ENCODE measurements around the gene FAM209A. TPM values are rescaled to one million over a fixed set of nuclear protein-coding genes. Genes with fewer than 3 reads are reported as not detected.

FAM209A gene
- total and polyA plus RNA-seq, 2 donors (not counting 1 experiment from before 2014, with no cell fraction given) = 3.3 to 4.8 TPM

- CTCF ChIA-PET = no interaction called here
- Mint-ChIP-seq H3K9me3 (ENCODE audit: insufficient read depth) (no peaks in the 10 kb centered on the region), H3K27me3 (no peaks in the 10 kb centered on the region), H3K4me3 (no peak overlapping the region), H3K27ac (no peak overlapping the region), H3K4me1 (peaks cover 18% of the 10 kb centered on the region)
- Histone ChIP-seq H3K27ac (ENCODE audit: low read length in 2 of 2) (no peak overlapping the region), H4K20me1 (ENCODE audit: control insufficient read depth, insufficient read depth, low read length, poor library complexity, severe bottlenecking) (peaks cover 40% of the 10 kb centered on the region), H3K9ac (ENCODE audit: low read length) (no peak overlapping the region), H3K4me1 (ENCODE audit: control insufficient read depth in 2 of 2, insufficient read depth in 2 of 2, low read length in 2 of 2) (peaks cover 11 to 14% of the 10 kb centered on the region in 2 donors), H3K4me3 (ENCODE audit: control extremely low read depth in 1 of 5, extremely low read depth in 1 of 5, insufficient read depth in 1 of 5, low read depth in 2 of 5, low read length in 4 of 5) (no peak overlapping the region), H3K27me3 (replicated peaks in 1 of 4; ENCODE audit: control extremely low read depth in 1 of 4, control insufficient read depth in 3 of 4, insufficient read depth in 4 of 4, low read length in 3 of 4) (no peaks in the 10 kb centered on the region), H3K79me2 (ENCODE audit: control insufficient read depth, insufficient read depth, low read length) (peaks cover 63% of the 10 kb centered on the region), H3K36me3 (replicated peaks in 1 of 2; ENCODE audit: control extremely low read depth in 1 of 2, control insufficient read depth in 1 of 2, extremely low read depth in 1 of 2, insufficient read depth in 2 of 2, low read length in 1 of 2) (peaks cover 19 to 68% of the 10 kb centered on the region in 2 experiments), H3K4me2 (replicated peaks; ENCODE audit: low read depth, low read length, poor library complexity, severe bottlenecking) (no peak overlapping the region), H3K9me3 (ENCODE audit: control extremely low read depth in 1 of 3, control insufficient read depth in 2 of 3, insufficient read depth in 1 of 3, low read length in 2 of 3) (no peaks in the 10 kb centered on the region), H2AFZ (ENCODE audit: insufficient read depth, low read depth, low read length, poor library complexity, severe bottlenecking) (no peak overlapping the region)
- TF ChIP-seq EZH2 (IDR thresholded peaks at IDR 0.05; ENCODE audit: borderline replicate concordance, insufficient read depth, low read depth, low read length, poor library complexity, severe bottlenecking) (no peak), CTCF (IDR thresholded peaks at IDR 0.05) (no peak)
- intact Hi-C loops (cut with micrococcal nuclease) = no loop called here
- POLR2A ChIA-PET = no interaction called here
- ATAC-seq (ENCODE audit: low read depth) (no peak), DNase-seq (no peak)
- WGBS (ENCODE audit: insufficient coverage) = 85% methylated on average over 9 of the region's 11 CpGs
Measured at GRCh38 chr20:56487216-56487615, 37.3 kb upstream of the FAM209A start.

- Histone ChIP-seq H3K9me3 (ENCODE audit: control extremely low read depth in 1 of 3, control insufficient read depth in 2 of 3, insufficient read depth in 1 of 3, low read length in 2 of 3) (no peaks in the 10 kb centered on the region), H2AFZ (ENCODE audit: insufficient read depth, low read depth, low read length, poor library complexity, severe bottlenecking) (no peak overlapping the region), H3K9ac (ENCODE audit: low read length) (no peak overlapping the region), H3K27me3 (replicated peaks in 1 of 4; ENCODE audit: control extremely low read depth in 1 of 4, control insufficient read depth in 3 of 4, insufficient read depth in 4 of 4, low read length in 3 of 4) (no peaks in the 10 kb centered on the region), H3K4me2 (replicated peaks; ENCODE audit: low read depth, low read length, poor library complexity, severe bottlenecking) (no peak overlapping the region), H4K20me1 (ENCODE audit: control insufficient read depth, insufficient read depth, low read length, poor library complexity, severe bottlenecking) (peaks cover 40% of the 10 kb centered on the region), H3K4me3 (ENCODE audit: control extremely low read depth in 1 of 5, extremely low read depth in 1 of 5, insufficient read depth in 1 of 5, low read depth in 2 of 5, low read length in 4 of 5) (no peak overlapping the region), H3K27ac (ENCODE audit: low read length in 2 of 2) (no peak overlapping the region), H3K36me3 (replicated peaks in 1 of 2; ENCODE audit: control extremely low read depth in 1 of 2, control insufficient read depth in 1 of 2, extremely low read depth in 1 of 2, insufficient read depth in 2 of 2, low read length in 1 of 2) (peaks cover 19 to 69% of the 10 kb centered on the region in 2 experiments), H3K4me1 (ENCODE audit: control insufficient read depth in 2 of 2, insufficient read depth in 2 of 2, low read length in 2 of 2) (peaks cover 7 to 8% of the 10 kb centered on the region in 2 donors), H3K79me2 (ENCODE audit: control insufficient read depth, insufficient read depth, low read length) (peaks cover 62% of the 10 kb centered on the region)
- TF ChIP-seq EZH2 (IDR thresholded peaks at IDR 0.05; ENCODE audit: borderline replicate concordance, insufficient read depth, low read depth, low read length, poor library complexity, severe bottlenecking) (no peak), CTCF (IDR thresholded peaks at IDR 0.05) (no peak)
- WGBS (ENCODE audit: insufficient coverage) = 97% methylated on average over 3 of the region's 5 CpGs
- Mint-ChIP-seq H3K27me3 (no peaks in the 10 kb centered on the region), H3K4me1 (peaks cover 14% of the 10 kb centered on the region), H3K27ac (no peak overlapping the region), H3K9me3 (ENCODE audit: insufficient read depth) (no peaks in the 10 kb centered on the region), H3K4me3 (no peak overlapping the region)
- POLR2A ChIA-PET = no interaction called here
- no peak for ATAC-seq (ENCODE audit: low read depth)
- no peak for DNase-seq
- CTCF ChIA-PET = no interaction called here
- intact Hi-C loops (cut with micrococcal nuclease) = no loop called here
Measured at GRCh38 chr20:56488566-56488965, 36.0 kb upstream of the FAM209A start.

All from B cell (primary cell).